Cardiac muscle cell (in vitro differentiated cells and primary cell): ENCODE measurements around the gene SLC5A8. TPM values are rescaled to one million over a fixed set of nuclear protein-coding genes. Genes with fewer than 3 reads are reported as not detected.
"Not testable (repeated sequence)": the region's sequence is repeated elsewhere in the genome, so short reads cannot be mapped to it uniquely, and the experiment has no call there.

Experiments
- DNase-seq, 2 donors: peaks; one replicate each; pipeline versions ENCODE4 v3.0.0 to v3.0.0-alpha.2; 2010 to 2017; ENCODE audit warnings: low read depth in 1 of 2, low spot score in 1 of 2
- H3K27ac ChIP-seq: fragments of 200-600 bp; sonication (generic); 2 replicates; pipeline ENCODE4 v1.5.1; 2016
- H3K27me3 ChIP-seq: fragments of 200-600 bp; sonication (generic); 2 replicates; pipeline ENCODE4 v1.6.0; 2016; ENCODE audit warnings: control low read depth
- H3K36me3 ChIP-seq: fragments of 200-600 bp; sonication (generic); 2 replicates; pipeline ENCODE4 v1.5.1; 2016; ENCODE audit warnings: control low read depth
- H3K4me1 ChIP-seq: fragments of 200-600 bp; sonication (generic); 2 replicates; pipeline ENCODE4 v1.8.1; 2017; ENCODE audit warnings: low read depth, mild to moderate bottlenecking, mixed run types
- H3K4me3 ChIP-seq: fragments of 200-600 bp; sonication (generic); 2 replicates; pipeline ENCODE4 v1.5.1; 2016; ENCODE audit warnings: mild to moderate bottlenecking
- H3K9me3 ChIP-seq: fragments of 200-600 bp; sonication (generic); 2 replicates; pipeline ENCODE4 v1.5.1; 2017; ENCODE audit warnings: low read depth, mild to moderate bottlenecking, control low read depth
- polyA plus RNA-seq: library from polyadenylated mRNA; unstranded; fragments of >200 nt; fragmentation: Nextera tagmentation; extraction: Ambion mirVana; gene quantifications from 2 replicates; pipeline ENCODE4 v1.2.1, GENCODE V29; 2016
- total RNA-seq: library from RNA; depleted of rRNA; stranded (reverse); fragments of >200 nt; gene quantifications from 2 replicates; pipeline ENCODE4 v1.2.3, GENCODE V29; 2016
- TF ChIP-seq, protein P1 (sequence below): IDR thresholded peaks from 2 replicates; pipeline ENCODE4 v1.5.1; 2012; ENCODE audit warnings: low read depth, mild to moderate bottlenecking, low read length

SLC5A8 gene
- total and polyA plus RNA-seq, 2 experiments from 2014 or later = not detected

DNA sequence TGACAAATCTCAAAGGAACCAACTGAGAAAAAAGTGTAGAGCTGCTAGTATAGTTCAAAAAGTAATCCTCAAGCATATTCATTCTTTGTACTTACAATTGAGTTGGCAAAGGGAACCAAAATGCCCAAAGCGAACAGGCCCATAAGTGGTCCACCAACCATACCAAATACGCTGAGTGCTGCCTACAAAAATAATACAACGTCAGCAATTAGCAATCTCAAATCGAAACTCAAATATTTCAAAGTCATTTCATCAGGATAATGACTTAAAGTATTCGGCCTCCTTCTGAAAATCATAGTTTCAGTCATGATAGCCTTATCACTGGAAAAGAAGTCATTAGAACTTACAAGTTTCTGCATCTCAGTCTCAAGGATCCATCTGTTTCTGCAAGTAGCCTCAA, 42.0 kb downstream of the SLC5A8 start:
- Histone ChIP-seq H3K4me1 (no peaks in the 10 kb centered on the region), H3K27ac (no peak overlapping the region), H3K27me3 (no peaks in the 10 kb centered on the region), H3K36me3 (no peaks in the 10 kb centered on the region), H3K4me3 (no peak overlapping the region), H3K9me3 (no peaks in the 10 kb centered on the region)
- TF ChIP-seq, protein P1, sequence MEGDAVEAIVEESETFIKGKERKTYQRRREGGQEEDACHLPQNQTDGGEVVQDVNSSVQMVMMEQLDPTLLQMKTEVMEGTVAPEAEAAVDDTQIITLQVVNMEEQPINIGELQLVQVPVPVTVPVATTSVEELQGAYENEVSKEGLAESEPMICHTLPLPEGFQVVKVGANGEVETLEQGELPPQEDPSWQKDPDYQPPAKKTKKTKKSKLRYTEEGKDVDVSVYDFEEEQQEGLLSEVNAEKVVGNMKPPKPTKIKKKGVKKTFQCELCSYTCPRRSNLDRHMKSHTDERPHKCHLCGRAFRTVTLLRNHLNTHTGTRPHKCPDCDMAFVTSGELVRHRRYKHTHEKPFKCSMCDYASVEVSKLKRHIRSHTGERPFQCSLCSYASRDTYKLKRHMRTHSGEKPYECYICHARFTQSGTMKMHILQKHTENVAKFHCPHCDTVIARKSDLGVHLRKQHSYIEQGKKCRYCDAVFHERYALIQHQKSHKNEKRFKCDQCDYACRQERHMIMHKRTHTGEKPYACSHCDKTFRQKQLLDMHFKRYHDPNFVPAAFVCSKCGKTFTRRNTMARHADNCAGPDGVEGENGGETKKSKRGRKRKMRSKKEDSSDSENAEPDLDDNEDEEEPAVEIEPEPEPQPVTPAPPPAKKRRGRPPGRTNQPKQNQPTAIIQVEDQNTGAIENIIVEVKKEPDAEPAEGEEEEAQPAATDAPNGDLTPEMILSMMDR = no peak
- DNase-seq = no peak

DNA sequence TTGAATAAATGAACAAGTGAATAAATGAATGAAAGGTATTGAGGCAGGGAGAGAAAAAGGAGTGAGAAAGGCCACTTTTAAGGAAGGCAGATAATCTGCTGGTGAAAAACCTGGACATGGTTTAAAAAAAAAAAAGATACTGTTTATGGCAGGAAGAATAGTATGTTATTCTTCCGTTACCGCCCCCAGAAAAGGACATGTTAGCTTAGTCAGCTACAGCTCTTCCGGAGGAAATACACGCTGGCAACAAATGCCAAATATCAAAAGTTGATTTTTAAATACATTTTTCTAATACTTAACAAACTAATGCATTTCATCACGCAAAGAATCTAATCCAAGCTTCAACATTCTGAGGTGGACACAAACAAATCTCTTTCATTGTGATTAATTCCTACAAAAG, 43.2 kb downstream of the SLC5A8 start:
- H3K27ac ChIP-seq = no peak overlapping the region
- H3K9me3 ChIP-seq = no peaks in the 10 kb centered on the region
- H3K4me1 ChIP-seq = no peaks in the 10 kb centered on the region
- DNase-seq = no peak
- H3K36me3 ChIP-seq = no peaks in the 10 kb centered on the region
- no peaks in the 10 kb centered on the region for H3K27me3 ChIP-seq
- H3K4me3 ChIP-seq = no peak overlapping the region
- TF ChIP-seq, protein P1 = no peak

DNA sequence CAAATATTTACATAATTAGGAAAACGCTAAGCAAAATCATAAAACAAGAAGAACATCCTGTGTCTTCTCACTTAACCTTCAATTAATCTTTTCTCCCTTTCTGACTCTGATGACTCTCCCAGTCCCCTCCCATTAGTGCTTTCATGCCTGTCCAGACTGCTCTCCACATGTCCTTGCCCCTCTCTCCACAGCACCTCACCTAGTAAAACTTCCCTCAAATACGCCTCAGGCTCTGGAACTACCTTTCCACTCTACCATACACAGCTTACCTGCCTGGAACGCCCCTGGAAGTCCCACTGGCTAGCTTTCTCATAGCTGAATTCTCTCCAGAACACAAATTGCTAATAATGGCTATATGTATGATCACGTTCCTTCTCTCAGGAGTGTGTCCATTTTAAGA, 44.7 kb downstream of the SLC5A8 start:
- Histone ChIP-seq H3K36me3 (no peaks in the 10 kb centered on the region), H3K27ac (no peak overlapping the region), H3K27me3 (no peaks in the 10 kb centered on the region), H3K4me3 (no peak overlapping the region), H3K4me1 (no peaks in the 10 kb centered on the region), H3K9me3 (no peaks in the 10 kb centered on the region)
- TF ChIP-seq, protein P1 = no peak
- no peak for DNase-seq

DNA sequence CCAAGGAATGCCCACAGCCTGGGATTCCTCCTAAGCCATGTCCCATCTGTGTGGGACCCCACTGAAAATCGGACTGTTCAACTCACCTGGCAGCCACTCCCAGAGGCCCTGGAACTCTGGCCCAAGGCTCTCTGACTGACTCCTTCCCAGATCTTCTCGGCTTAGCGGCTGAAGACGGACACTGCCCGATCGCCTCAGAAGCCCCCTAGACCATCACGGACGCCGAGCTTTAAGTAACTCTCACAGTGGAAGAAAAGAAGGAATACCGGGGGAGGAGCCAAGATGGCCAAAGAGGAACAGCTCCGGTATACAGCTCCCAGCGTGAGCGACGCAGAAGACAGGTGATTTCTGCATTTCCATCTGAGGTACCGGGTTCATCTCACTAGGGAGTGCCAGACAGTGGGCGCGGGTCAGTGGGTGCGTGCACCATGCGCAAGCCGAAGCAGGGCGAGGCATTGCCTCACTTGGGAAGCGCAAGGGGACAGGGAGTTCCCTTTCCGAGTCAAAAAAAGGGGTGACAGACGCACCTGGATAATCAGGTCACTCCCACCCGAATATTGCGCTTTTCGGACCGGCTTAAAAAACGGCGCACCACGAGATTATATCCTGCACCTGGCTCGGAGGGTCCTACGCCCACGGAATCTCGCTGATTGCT, 64.1 kb downstream of the SLC5A8 start:
- not testable (repeated sequence) for H3K36me3 ChIP-seq, H3K9me3 ChIP-seq, H3K27me3 ChIP-seq, H3K27ac ChIP-seq, H3K4me1 ChIP-seq, DNase-seq
- H3K4me3 ChIP-seq = peak overlapping the region; percentile 11

DNA sequence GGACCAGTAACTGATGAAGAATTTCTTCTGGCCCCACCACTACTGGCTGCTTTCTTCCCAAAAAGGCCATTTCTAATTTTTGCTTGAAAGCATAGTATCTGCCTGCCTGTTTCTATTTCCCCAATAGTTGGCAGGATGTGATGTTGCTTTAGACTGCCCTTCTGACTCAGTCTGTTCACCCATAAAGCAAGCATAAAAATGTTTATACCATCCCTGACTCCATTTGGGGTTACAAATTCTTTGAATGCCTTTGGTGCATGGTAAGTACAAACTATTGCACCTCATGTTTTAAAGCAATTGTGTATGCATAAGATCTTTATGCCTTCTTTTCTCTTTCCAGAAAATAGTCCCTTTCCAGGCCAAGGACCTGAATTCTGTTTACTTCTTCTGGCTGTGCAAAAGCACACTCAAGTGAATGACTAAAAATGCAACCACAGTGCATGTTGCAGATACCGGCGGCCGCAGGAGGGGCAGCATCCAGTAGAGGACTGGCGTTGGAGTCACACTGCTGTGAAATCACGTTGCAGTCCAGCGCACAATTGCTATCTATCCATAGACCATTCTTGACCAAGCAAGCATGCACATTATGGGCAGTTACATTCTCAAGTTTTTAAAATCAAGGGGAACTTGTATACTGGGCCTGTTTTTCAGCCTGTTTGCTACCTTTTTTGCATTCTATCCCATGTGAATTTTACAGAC, 82.4 kb downstream of the SLC5A8 start:
- H3K4me3 ChIP-seq = no peak overlapping the region
- H3K9me3 ChIP-seq = no peaks in the 10 kb centered on the region
- DNase-seq = peak in 1 of 2 donors; percentile 1
- no peak overlapping the region for H3K27ac ChIP-seq
- no peaks in the 10 kb centered on the region for H3K4me1 ChIP-seq
- TF ChIP-seq, protein P1 = no peak
- H3K36me3 ChIP-seq = no peaks in the 10 kb centered on the region
- H3K27me3 ChIP-seq = no peaks in the 10 kb centered on the region

DNA sequence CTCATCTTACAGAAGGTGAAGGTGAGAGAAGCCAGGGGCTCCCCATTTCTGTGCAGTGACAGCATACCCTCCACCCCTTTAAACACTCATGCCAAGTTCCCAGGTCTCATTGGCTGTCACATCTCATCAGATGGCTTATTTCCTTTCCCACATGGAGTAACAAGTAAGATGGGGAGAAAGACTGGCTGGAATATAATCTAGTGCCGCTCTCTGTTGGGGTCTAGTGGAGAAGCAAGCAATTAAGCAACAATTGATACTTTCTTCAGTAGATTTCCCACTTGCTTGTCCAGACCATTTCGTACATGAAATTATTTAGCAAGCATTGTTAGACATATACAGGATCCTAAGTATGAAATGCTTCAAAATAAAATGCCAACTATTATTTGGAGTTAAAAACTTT, 92.2 kb downstream of the SLC5A8 start:
- Histone ChIP-seq H3K4me1 (no peaks in the 10 kb centered on the region), H3K27ac (no peak overlapping the region), H3K4me3 (no peak overlapping the region), H3K9me3 (no peaks in the 10 kb centered on the region), H3K36me3 (no peaks in the 10 kb centered on the region), H3K27me3 (no peaks in the 10 kb centered on the region)
- DNase-seq = peak in 1 of 2 donors; percentile 28
- TF ChIP-seq, protein P1 = peak; percentile 3
